Thyroid gland (tissue), 4 donors: ENCODE results near the gene GTPBP2.

ENCODE experiments used
- CTCF ChIP-seq, 6 experiments: fragments of 200-600 bp in 3 of 6; fragments of 450-650 bp in 3 of 6; sonication (generic) in 3 of 6; IDR thresholded peaks; one replicate each; pipeline ENCODE4 v1.5.1; 2016 to 2019; ENCODE audit warnings: antibody characterized with exemption in 6 of 6, mild to moderate bottlenecking in 2 of 6, inconsistent platforms in 1 of 6, moderate library complexity in 1 of 6
- POLR2A ChIP-seq, 2 donors: fragments of 450-650 bp; IDR thresholded peaks; one replicate each; pipeline ENCODE4 v1.6.1; 2017; ENCODE audit warnings: antibody characterized with exemption in 2 of 2, mild to moderate bottlenecking in 2 of 2, moderate library complexity in 1 of 2

- TF ChIP-seq CTCF (IDR thresholded peaks at IDR 0.05) (no peak), POLR2A (IDR thresholded peaks at IDR 0.05) (no peak)
These were observed 12.2 kb downstream of the GTPBP2 start for GRCh38 chr6:43616725-43617472.
